Measurements from ENCODE around the gene SEMA5A.

Gene SEMA5A

GRCh38 chr5:9479990-9480389, 65.9 kb downstream of the SEMA5A start:
- ChIA-PET CTCF (interaction anchor here (1.2 kb wide), 1 partner anchor 11 kb away, joined by 3 read pairs; no protein-coding TSS in a partner anchor), POLR2A (no interaction called here)
- DNase-seq (ENCODE audit: extremely low spot score) = no peak
- no peak for TF ChIP-seq CTCF (IDR thresholded peaks at IDR 0.05; ENCODE audit: control extremely low read depth, extremely low read depth, low read depth, missing control alignments)

GRCh38 chr5:9479361-9479760, 66.5 kb downstream of the SEMA5A start:
- CTCF ChIA-PET = no interaction called here
- POLR2A ChIA-PET = no interaction called here
- TF ChIP-seq CTCF (IDR thresholded peaks at IDR 0.05; ENCODE audit: control extremely low read depth, extremely low read depth, low read depth, missing control alignments) = no peak
- no peak for DNase-seq (ENCODE audit: extremely low spot score)

GRCh38 chr5:9477537-9477936, 68.3 kb downstream of the SEMA5A start:
- DNase-seq (ENCODE audit: extremely low spot score) = no peak
- no peak for TF ChIP-seq CTCF (IDR thresholded peaks at IDR 0.05; ENCODE audit: control extremely low read depth, extremely low read depth, low read depth, missing control alignments)
- POLR2A ChIA-PET = no interaction called here
- CTCF ChIA-PET = no interaction called here

GRCh38 chr5:9474219-9475002, 71.5 kb downstream of the SEMA5A start:
- CTCF ChIA-PET = interaction anchor here (0.9 to 1.4 kb wide), 5 partner anchors 8 to 27 kb away, joined by 3 to 4 read pairs (median 3); no protein-coding TSS in a partner anchor
- POLR2A ChIA-PET = no interaction called here
- TF ChIP-seq CTCF (IDR thresholded peaks at IDR 0.05; ENCODE audit: control extremely low read depth, extremely low read depth, low read depth, missing control alignments) = no peak

GRCh38 chr5:9473624-9474023, 72.3 kb downstream of the SEMA5A start:
- CTCF ChIA-PET = interaction anchor here (0.9 to 1.4 kb wide), 5 partner anchors 9 to 27 kb away, joined by 3 to 4 read pairs (median 3); no protein-coding TSS in a partner anchor
- TF ChIP-seq CTCF (IDR thresholded peaks at IDR 0.05; ENCODE audit: control extremely low read depth, extremely low read depth, low read depth, missing control alignments) = no peak
- POLR2A ChIA-PET = no interaction called here
- DNase-seq (ENCODE audit: extremely low spot score) = no peak

More at GRCh38 chr5:9474219-9475002, 71.5 kb downstream of the SEMA5A start:
- no peak for DNase-seq (ENCODE audit: extremely low spot score)

GRCh38 chr5:9470410-9470809, 75.5 kb downstream of the SEMA5A start:
- DNase-seq (ENCODE audit: extremely low spot score) = no peak
- ChIA-PET CTCF (interaction anchor here (0.9 kb wide), 1 partner anchor 11 kb away, joined by 3 read pairs; no protein-coding TSS in a partner anchor), POLR2A (no interaction called here)
- TF ChIP-seq CTCF (IDR thresholded peaks at IDR 0.05; ENCODE audit: control extremely low read depth, extremely low read depth, low read depth, missing control alignments) = no peak
